ENCODE results near the gene ITGA2. TPM values are rescaled to one million over a fixed set of nuclear protein-coding genes. Genes with fewer than 3 reads are reported as not detected.

ITGA2 gene
- total RNA-seq, 4 donors from 2014 or later, result 0.34 to 0.88 (median 0.62) TPM

DNA sequence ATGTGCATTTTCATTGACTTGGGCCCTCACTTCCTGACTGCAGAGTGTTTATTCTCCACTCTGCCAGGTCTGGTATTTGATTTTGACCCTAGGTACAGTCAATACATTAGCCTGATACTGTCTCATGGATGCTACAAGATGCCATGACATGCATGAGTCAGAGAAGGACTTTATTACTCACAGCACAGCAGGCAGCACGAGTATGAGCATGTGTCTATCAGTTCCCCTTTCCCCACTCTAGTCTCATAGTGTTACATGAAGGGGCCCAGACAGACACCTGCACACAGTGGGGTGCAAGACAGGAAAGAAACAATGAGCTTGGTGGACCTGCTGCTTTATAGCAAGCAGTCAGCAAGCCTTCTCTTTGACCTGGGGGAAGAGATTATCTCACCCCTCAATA is 19.6 kb downstream of the ITGA2 start:
- TF ChIP-seq, protein P1, sequence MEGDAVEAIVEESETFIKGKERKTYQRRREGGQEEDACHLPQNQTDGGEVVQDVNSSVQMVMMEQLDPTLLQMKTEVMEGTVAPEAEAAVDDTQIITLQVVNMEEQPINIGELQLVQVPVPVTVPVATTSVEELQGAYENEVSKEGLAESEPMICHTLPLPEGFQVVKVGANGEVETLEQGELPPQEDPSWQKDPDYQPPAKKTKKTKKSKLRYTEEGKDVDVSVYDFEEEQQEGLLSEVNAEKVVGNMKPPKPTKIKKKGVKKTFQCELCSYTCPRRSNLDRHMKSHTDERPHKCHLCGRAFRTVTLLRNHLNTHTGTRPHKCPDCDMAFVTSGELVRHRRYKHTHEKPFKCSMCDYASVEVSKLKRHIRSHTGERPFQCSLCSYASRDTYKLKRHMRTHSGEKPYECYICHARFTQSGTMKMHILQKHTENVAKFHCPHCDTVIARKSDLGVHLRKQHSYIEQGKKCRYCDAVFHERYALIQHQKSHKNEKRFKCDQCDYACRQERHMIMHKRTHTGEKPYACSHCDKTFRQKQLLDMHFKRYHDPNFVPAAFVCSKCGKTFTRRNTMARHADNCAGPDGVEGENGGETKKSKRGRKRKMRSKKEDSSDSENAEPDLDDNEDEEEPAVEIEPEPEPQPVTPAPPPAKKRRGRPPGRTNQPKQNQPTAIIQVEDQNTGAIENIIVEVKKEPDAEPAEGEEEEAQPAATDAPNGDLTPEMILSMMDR (IDR thresholded peaks at IDR 0.05; ENCODE audit: low read depth), result no peak

DNA sequence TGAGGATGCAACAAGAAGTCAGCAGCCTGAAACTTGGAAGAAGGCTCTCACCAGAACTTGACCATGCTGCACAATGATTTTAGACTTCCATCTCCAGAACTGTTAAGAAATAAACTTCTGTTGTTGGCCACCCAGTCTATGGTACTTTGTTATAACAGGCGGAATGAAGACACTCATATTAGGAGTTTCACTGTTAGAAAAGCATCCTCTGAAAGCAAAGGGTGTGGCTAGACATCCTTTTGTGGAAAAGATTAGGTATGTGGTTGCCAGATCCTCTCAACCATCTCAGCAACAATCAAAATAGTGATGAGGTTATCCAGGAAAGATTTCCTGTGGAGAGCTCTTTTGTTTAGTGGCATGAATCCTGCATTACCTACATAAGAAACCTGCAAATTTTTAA is 20.7 kb downstream of the ITGA2 start:
- TF ChIP-seq, protein P1 (IDR thresholded peaks at IDR 0.05; ENCODE audit: low read depth), result no peak

- TF ChIP-seq, protein P1 (IDR thresholded peaks at IDR 0.05; ENCODE audit: low read depth), result no peak
Measured at GRCh38 chr5:53010814-53011213, 21.7 kb downstream of the ITGA2 start.

DNA sequence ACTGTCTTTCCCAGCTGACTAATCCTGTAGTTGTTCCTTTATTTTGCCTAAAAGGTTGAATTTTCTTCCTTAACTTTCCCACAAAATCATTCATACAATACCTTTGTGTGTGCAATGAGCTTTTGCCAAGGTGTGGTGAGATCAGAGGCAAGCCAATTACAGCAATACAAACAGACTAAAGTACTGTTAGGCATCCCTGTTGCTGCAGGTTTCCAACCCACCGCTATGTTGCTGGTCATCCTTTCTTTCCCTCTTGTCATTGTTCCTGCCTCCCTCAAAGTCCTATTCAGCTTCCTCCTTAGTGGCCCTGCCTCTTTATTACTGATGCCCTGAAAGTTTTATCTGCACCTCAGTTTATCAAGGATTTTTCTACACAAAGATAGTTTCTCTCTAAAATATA is 22.1 kb downstream of the ITGA2 start:
- TF ChIP-seq, protein P1 (IDR thresholded peaks at IDR 0.05; ENCODE audit: low read depth), result no peak

DNA sequence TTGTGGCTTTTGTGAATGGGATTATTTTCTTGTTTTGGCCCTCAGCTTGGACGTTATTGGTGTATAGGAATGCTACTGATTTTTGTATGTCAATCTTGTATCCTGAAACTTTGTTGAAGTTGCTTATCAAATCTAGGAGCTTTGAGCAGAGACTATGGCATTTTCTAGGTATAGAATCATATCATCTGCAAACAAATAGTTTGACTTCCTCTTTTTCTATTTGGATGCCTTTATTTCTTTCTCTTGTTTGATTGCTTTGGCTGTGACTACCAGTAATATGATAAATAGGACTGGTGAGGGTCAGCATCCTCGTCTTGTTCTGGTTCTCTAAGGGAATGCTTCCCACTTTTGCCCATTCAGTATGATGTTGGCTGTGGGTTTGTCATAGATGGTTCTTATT is 24.7 kb downstream of the ITGA2 start:
- TF ChIP-seq, protein P1 (IDR thresholded peaks at IDR 0.05; ENCODE audit: low read depth), result no peak

DNA sequence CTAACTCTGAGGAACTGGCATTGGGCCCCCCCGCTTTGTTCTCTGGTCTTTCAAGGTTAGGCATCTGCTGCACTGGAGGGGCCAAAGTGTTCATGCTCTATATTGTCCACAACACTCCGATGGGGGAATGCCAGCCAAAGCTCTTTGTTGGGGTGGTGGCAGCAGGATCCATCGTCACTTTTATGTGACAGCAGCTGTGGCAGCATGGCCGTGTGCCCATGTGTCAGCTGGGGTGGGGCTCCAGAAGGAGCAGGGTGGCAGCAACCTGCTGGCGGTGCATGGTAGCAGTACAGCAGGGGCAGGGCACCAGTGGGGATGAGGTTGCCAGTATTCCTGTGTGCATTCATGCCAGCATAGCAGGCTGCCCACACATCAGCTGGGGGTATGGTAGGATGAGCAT is 28.2 kb downstream of the ITGA2 start:
- TF ChIP-seq, protein P1 (IDR thresholded peaks at IDR 0.05; ENCODE audit: low read depth), result no peak

- TF ChIP-seq, protein P1 (IDR thresholded peaks at IDR 0.05; ENCODE audit: low read depth), result no peak
Measured at GRCh38 chr5:53017794-53018391, 28.7 kb downstream of the ITGA2 start.

Data from subcutaneous adipose tissue (tissue), 4 donors.